Limb (tissue), 2 donors: ENCODE measurements around the gene DOCK4.
"Not testable (repeated sequence)": the region's sequence is repeated elsewhere in the genome, so short reads cannot be mapped to it uniquely, and the experiment has no call there.

Source experiments
- DNase-seq, 2 donors: peaks; one replicate each; pipeline ENCODE4 v3.0.0-alpha.2; 2016; ENCODE audit errors: extremely low spot score in 2 of 2

Gene DOCK4

DNA sequence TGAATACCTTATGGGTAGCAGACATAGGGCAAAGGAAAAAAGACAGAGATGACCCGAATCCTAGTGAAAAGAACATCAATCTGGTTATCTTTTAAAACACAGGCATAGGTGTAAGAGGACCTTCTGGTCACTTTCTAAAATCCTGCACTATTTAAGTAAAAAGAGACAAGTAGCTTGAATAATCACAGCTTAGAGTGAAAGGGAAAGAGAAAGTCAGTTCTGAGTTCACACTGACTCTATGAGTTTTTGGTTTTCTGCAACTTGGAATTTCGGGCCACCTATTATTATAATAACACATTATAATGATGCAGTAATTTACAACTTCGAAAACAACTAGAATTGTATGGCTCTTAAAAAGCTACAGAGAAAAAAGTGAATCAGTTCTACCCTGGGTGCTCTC lies 247.8 kb downstream of the DOCK4 start:
- no peak for DNase-seq

DNA sequence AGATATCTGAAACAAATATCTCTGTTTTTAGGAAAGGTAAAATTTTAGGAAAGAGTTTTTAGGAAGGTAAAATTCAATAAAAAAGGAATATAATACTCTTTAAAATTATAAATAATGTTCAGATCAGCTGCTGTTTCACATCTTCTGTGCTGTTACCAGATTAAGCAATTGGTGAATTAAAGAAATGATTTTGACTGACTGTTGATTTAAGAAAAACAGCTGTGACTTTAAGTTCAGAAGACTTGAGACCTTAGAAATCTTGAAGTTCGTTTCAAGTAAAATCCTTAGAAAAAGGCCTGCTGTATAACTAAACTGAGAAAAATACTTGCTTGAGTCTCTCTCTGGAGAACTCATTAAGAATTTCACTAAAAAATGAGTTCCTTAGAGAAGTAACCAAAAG lies 250.6 kb downstream of the DOCK4 start:
- DNase-seq, result no peak

DNA sequence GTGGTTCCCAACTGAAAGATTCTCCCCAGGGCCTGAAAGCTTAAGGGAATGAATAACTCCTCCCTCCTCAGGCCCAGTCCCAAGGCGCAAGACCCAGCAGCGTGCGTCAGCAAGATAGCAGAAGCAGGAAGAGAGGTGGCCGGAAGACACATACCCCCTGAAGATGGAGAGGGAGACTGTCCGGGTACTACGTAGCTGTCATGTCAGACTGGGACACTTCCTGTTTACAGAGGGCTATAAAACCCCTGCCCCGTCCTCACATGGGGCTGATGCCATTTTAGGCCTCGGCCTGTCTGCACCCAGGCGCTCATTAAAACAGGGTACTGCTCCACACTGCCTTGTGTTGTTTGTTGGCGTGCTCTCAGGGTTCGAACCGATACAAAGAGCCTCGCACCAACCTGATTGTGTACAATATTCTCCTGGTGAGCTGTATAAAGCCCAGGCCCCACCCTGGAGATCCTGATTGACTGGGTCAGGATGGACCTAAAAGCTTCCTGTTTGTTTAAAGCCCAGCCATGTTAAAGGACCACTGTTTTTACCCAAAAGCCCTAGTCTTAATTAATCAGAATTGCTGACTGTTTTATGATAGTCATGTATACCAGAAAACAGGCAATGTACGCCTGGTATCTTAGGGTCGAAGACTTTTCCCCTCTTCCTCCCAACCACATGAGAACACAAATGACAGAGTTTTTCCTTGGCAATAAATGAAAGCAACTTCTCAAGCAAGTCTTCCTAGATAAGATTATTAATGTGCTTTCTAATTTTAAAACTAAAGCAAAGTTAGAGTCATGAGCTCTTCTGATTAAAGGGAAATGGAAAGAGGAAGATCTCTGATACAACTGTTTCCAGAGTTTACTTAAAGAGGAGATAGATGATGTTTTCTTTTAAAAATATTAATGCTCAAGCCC lies 251.5 kb downstream of the DOCK4 start:
- DNase-seq, result no peak

DNA sequence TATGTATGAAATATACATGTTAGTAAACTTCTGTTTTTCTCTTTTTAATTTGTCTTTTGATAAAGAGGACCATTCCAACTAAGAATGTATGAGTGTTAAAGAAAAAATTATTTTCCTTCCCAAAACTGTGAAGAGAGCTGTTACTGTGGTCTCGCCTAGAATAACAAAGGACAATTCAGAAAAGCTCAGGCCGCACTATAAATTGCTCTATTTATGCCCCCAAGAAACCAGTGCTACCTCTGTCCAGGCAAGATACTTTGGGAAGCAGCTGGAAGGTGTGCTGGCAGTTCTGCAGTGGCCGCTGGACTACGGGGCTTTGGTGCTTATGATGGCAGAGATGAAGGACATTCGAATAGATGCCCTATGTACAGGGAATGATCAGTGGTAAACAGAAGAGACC lies 252.1 kb downstream of the DOCK4 start:
- no peak for DNase-seq

DNA sequence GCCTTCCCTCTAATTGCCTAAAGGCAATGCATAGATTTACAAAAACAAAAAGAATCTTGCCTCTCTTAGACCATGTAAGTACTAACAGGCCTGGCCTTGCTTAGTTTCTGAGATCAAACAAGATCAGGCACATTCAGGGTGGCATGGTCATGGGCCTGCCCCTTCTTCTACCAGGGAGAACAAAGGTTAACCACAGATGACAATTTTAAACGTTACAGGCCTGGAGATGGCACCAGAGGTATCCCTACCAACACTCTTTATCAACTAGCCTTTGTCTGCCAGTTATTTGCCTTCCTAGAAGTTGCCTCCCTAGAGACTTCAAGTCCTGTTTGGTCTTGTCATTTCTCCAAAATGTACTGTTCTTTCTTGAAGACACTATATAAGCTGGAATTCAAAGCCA lies 252.6 kb downstream of the DOCK4 start:
- DNase-seq, result no peak

DNA sequence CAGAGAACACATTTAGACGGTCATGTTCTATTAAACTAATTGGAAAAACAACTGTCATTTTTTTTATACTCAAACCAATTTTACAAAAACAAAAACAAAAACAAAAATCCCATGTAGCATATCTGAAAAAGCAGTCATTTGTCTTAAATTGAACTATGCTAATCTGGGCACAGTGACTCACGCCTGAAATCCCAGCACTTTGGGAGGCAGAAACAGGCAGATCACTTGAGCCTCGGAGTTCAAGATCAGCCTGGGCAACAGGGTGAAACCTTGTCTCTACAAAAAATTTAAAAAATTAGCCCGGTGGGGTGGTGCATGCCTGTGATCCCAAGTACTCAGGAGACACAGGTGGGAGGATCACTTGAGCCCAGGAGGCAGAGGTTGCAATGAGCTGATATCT lies 253.4 kb downstream of the DOCK4 start:
- no peak for DNase-seq

DNA sequence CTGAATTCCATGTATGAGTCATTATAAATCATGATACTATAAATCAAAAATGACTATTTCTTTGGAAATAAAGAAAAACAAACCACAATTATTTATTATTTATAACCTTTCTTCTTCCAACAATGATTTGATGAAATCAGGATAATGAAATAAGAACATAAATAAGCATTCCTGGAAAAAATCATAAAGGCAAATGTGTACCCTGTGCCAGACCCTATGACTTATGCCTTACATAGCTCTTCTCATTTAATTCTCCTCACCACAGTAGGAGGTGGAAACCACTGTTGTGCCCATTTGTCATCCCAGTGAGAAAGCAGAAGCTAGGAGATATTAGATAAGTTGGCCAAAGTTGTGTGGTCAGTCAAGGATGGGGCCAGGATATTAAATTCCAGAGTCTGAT lies 255.1 kb downstream of the DOCK4 start:
- no peak for DNase-seq

DNA sequence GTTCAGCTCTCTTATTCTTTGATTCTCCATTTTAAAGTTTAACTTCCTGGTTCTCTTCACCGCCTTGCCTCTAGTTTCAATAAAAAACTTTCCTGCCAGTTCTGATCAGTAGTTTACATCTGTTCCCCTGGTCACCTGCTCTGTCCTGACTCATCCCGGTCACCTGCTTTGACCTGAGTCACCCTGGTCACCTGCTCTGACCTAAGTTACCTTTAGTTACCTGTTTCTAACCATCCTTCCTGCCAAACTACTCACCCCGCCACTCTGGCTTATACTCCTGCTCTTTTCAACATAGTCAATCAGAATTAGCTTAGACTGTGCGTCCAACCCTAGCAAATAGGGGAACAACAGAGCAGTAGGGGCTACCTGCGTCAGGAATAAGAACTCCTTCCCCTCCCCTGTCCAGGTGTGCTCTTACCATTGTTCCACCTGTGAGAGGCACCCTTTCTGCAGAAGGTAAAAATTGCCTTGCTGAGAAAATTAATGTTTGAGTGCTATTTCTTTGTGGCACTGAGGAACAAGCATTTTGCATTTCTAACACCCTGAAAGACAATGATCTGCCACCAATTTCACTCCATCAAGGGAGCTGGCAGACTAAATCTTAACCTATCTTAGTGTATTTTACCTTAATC lies 263.6 kb downstream of the DOCK4 start:
- no peak for DNase-seq

DNA sequence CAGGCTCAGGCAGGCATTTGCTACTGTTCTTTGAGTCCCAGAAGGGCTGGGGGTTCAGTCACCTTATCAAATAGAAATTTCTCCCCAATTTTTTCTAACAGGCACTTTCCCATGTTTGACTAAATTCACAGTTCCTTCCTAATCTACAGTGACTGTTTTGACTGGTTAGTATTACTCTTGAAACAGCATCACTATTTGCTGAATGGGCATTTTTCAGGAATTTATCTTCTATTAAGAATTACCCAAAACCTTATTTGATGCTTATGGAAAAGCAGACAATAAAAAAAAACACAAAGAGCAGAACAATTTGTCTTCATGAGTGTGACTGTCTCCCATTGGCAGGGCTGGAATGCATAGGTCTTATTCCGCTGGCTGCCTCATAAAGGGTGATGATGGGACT lies 269.0 kb downstream of the DOCK4 start:
- no peak for DNase-seq

DNA sequence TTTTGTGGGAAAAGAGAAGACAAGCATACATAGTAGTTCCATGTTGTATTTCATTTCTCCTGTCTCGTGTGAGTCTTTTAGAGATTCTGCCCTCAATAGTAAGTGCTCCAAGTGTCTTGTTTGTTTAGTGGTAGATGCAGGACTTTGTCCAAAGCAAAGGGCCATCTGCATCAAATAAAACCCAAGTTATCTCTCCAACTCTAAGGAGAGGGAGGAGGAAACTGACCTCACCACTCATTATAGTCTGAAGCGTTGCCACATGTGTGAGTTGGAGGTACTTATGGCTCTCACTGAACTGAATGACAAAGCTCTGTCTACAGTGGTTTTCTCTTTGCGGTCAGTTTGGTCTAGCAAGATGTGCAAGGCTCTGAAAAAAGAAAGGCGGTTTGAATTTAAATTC lies 272.6 kb downstream of the DOCK4 start:
- no peak for DNase-seq

DNA sequence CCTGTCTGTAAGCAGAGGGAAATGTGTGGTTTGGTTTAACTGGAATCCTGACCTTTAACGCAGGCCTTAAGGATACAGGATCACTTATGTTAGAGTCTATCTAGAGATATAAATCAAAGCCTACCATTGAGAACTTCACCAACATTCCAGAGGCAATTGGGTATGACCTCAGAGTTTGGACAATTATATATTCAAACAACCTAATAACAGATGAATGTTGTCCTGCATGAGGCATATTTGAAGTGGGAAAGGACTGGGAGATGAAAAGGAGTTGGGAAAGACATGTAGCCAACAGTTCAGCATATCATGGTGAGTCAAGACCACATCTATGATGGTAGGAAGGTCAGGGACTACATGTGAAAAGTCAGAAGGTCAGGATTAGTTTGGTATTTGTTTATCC lies 274.2 kb downstream of the DOCK4 start:
- no peak for DNase-seq

DNA sequence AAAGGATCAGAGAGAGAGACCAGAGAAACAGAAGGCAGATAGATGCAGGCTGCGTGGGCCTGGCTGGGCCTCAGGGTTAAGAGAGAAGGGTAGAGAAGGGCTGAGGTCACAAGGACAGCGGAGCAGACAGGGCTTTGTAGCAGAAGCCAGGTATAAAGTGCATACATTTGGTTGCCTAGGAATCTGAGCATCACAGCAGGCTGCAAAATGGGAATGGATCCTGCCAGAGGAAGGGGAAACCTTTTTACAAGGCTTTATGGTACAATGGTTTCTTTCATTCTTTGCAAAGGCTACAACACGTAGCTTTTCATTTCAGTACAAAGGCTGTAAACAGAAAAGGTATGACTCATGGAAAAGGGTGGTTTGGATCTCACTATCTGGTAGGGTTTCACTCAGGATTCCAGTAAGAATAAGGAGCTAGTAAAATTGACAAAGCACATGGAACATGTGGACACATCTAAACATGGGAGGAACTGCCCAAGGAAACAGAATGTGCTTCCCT lies 275.1 kb downstream of the DOCK4 start:
- DNase-seq, result no peak

DNA sequence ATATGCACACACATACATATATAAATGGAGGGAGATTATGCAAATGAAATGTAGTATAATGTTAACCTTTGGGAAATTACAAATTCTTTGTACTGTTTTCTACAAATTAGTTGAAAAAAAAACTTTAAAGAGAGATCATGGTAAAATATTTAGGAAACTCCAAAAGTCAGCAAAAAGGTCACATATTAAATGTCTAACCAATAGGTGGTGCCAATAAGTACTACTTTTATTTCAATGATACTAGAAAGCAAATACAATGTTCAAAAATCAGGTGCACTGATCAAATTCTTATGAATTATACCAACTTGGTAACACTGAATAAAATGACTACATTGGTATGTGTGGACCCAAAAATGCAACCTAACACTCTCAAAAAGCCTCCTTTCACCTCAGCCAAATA lies 276.9 kb downstream of the DOCK4 start:
- DNase-seq, result no peak

DNA sequence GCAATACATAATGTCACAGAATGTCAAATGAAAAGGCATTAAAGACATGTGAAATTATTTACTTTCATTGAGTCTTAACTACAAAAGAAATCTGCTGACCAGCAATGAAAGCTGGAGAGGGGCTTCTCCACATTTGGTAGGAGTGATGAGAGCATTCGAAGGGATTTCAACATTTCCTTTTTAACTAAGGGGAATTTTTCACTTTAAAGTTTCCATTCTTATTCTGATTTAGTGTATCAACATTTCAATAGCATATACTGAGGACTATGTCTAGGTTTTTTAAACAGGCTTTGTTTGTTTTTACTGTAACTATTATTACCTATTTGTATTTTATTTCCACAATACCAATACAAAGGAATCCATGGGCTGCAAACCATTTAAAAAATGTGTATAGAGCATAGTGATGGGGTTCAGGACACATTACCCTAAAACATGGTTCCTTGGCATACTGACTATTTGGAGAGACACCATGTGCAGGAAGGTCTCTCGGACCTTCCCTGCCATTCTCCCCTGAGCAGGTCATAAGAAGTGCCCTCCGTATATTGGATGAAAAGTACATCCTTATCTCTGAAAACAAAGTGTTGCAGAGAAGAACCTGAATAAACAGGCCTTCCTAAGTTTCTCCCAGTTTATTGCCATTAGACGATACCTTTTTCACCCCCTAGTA lies 278.7 kb downstream of the DOCK4 start:
- DNase-seq, result no peak

DNA sequence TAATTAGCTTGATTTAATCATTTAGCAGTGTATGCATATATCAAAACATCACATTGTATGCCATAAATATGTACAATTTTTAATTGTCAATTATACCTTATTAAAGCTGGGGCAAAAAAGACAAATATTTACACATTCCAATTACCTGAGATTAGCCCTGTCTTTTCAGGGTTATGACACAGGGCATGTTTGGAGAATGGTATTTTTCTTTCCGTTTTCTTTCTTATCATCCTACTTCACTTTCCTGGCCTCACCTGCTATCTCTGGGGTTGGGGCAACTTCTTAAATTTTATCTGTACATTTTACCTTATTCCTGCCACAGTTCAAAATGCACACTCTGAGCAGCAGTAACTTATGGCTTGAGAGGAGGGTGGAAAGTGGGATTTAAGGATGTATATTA lies 285.9 kb downstream of the DOCK4 start:
- DNase-seq, result no peak

DNA sequence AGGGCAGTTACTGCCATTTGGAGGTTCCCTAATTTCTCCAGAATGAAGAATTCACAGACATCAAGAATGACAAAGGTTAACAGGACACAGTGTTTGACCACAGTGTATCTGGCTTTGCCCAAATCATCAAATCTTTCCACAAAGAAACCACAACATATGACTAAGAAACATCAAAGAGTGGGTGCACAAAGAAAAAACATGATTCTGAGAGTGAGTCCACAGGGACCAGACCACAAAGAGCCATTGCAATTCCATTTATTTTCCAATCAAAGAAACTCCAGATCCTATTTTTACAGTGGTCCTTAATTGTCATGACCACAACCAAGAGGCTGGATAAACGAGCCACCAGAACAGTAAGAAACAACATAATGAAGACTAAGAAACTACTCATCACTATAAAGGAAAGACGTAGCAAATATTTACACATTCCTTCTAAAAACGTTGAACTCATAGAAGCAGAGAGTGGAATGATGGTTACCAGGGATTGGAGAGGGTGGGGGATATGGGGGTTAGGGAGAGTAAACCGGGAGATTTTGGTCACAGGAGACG lies 286.5 kb downstream of the DOCK4 start:
- no peak for DNase-seq

DNA sequence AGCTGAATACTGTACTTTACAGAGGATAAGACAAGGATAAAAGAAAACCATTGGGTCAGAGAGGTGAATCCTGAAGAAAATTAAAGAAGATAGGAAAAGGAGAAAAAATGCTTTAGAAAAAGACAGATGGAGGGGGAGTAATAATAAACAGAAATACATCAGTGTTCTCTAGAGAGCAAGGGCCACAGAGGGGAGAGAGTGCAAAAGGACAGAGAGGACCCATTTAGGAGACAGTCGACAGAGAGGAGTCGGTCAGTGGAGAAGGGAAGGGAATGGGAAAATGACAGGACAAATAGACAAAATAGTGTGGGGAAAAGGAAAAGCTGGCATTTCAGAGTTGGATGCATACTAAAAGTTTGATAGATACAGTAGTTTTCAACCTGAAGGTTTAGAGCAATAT lies 287.0 kb downstream of the DOCK4 start:
- no peak for DNase-seq

DNA sequence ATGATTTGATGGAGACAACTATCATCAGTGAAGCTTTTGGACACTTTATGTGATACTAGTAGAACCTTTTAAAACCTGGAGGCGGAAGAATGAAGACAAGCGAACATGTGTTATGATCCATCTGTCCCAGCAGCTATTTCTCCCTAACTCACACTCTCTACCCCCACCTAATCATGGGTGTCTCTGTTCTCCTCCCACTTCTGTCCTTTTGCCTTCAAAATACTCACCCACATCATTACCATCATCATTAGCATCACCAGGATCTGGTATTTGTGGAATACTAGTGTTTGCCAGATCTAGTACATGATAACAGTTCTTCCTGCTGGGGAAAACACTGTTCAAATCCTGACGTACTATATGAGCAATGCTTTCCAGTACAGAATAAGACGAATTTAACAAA lies 287.7 kb downstream of the DOCK4 start:
- DNase-seq, result no peak

DNA sequence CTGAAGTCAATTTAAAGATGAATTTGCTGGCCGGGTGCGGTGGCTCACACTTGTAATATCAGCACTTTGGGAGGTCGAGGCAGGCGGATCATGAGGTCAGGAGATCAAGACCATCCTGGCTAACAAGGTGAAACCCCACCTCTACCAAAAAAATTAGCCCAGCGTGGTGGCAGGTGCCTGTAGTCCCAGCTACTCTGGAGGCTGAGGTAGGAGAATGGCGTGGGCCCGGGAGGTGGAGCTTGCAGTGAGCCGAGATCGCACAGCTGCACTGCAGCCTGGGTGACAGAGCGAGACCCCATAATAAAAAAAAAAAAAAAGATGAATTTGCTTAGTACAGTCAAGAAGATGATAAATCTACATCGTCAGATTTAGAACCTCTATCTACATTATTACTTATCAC lies 288.8 kb downstream of the DOCK4 start:
- not testable (repeated sequence) for DNase-seq

DNA sequence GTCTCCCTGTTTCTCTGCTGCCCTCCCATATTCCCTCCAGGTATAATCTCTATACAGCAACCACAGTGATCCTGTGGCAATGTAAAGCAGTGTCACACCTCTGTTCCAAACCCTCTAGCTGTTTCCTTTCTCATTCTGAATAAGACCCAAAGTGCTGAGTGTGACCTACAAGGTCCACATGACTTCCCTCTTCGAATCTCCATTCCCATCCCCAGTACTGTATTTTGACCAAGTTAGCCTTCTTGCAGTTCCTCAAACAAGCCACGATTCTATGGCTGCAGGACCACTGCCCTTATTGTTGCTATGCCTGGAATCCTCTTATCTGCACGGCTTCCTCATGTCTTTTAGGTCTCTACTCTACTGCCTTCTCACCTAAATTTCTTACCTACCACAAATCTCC lies 291.9 kb downstream of the DOCK4 start:
- no peak for DNase-seq

DNA sequence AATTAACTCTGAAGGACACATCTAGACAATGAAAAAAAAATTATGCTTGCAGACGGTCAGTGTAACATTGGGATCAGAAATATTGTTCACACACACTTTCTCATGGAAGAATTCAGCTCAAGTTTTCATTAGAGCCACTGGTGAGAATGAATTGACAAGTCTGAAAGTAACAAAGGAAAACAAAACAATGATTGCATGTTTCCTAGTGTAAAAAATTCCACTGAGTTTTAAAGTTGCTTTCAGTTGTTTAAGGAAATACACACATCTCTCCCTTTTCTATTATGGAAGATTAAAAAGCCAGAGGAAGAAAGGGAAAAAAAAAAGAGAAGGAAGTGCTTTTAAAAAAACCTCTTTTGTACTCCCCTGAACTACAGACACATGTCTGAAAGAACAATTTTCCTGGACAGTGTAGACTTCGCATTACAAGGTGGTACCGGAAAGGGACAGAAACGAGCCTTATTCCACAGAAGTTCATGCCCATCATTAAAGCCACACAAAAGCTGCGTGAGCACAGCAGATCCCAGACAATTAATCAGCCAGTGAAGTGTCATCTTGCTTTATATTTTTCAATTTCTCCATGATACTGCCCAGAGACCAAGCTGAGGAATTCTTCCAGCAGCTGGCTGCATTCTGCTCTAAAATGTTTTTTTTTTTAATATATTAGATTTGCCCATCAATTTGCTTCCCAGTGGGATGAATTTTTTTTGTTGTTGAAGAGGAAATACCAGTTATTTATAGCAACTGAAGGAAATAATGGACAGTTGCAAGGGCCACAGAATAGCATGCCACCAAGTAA lies 294.8 kb downstream of the DOCK4 start:
- no peak for DNase-seq
